Inflammatory macrophage treated with lipopolysaccharide for 1 hour (primary cell): ENCODE results near the gene KCTD19.

ENCODE experiments used
- DNase-seq, 2 donors: peaks; one replicate each; pipeline ENCODE4 v3.0.0-alpha.2; 2020 to 2022

KCTD19 gene

GRCh38 chr16:67241008-67241900 lies 85.3 kb downstream of the KCTD19 start:
- peak in 1 of 2 donors; percentile 61 for DNase-seq

- DNase-seq: no peak
These were observed 86.0 kb downstream of the KCTD19 start for GRCh38 chr16:67240506-67240905.
